ENCODE results near the gene VSIG8. TPM values are rescaled to one million over a fixed set of nuclear protein-coding genes. Genes with fewer than 3 reads are reported as not detected.

Gene VSIG8
- total RNA-seq, 2 experiments from 2014 or later = not detected

GRCh38 chr1:159817276-159818041, 45.0 kb downstream of the VSIG8 start:
- H3K36me3 ChIP-seq (ENCODE audit: insufficient read depth, low read length) = no peaks in the 10 kb centered on the region
- H3K27ac Mint-ChIP-seq = no peak overlapping the region
- H3K9me3 Mint-ChIP-seq = no peaks in the 10 kb centered on the region
- no peak for ATAC-seq (ENCODE audit: poor library complexity)
- H3K27me3 Mint-ChIP-seq = no peaks in the 10 kb centered on the region
- no peak for TF ChIP-seq CTCF (IDR thresholded peaks at IDR 0.05)
- no peaks in the 10 kb centered on the region for H3K4me1 Mint-ChIP-seq (ENCODE audit: low read depth)
- intact Hi-C loops (cut with DNase I, micrococcal nuclease) = no loop called here
- H3K27me3 ChIP-seq (ENCODE audit: control insufficient read depth in 1 of 2, insufficient read depth in 2 of 2, low read length in 2 of 2) = no peaks in the 10 kb centered on the region
- no peaks in the 10 kb centered on the region for H3K9me3 ChIP-seq (ENCODE audit: control insufficient read depth in 1 of 2, insufficient read depth in 1 of 2, low read length in 2 of 2)
- H3K4me3 Mint-ChIP-seq = no peak overlapping the region
- no peaks in the 10 kb centered on the region for H3K4me1 ChIP-seq (ENCODE audit: insufficient read depth, low read length)
- H3K4me3 ChIP-seq (ENCODE audit: low read length) = no peak overlapping the region
- ChIA-PET POLR2A (interaction anchor here (0.8 kb wide), 1 partner anchor 107 kb away, joined by 3 read pairs; the partner anchor contains the start of gene TAGLN2), CTCF (no interaction called here)
- H3K36me3 Mint-ChIP-seq (ENCODE audit: low read depth) = no peaks in the 10 kb centered on the region
- no peak overlapping the region for H3K27ac ChIP-seq (ENCODE audit: low read depth in 1 of 2, low read length in 2 of 2)
- DNase-seq = no peak

- intact Hi-C loops (cut with DNase I, micrococcal nuclease) = no loop called here
- H3K4me1 Mint-ChIP-seq (ENCODE audit: low read depth) = no peaks in the 10 kb centered on the region
- no peaks in the 10 kb centered on the region for H3K9me3 ChIP-seq (ENCODE audit: control insufficient read depth in 1 of 2, insufficient read depth in 1 of 2, low read length in 2 of 2)
- no peaks in the 10 kb centered on the region for H3K27me3 ChIP-seq (ENCODE audit: control insufficient read depth in 1 of 2, insufficient read depth in 2 of 2, low read length in 2 of 2)
- no peaks in the 10 kb centered on the region for H3K36me3 ChIP-seq (ENCODE audit: insufficient read depth, low read length)
- no peak overlapping the region for H3K27ac ChIP-seq (ENCODE audit: low read depth in 1 of 2, low read length in 2 of 2)
- no peak for DNase-seq
- no peak for TF ChIP-seq CTCF (IDR thresholded peaks at IDR 0.05)
- H3K4me3 Mint-ChIP-seq = no peak overlapping the region
- no peaks in the 10 kb centered on the region for H3K4me1 ChIP-seq (ENCODE audit: insufficient read depth, low read length)
- no peaks in the 10 kb centered on the region for H3K27me3 Mint-ChIP-seq
- no peaks in the 10 kb centered on the region for H3K36me3 Mint-ChIP-seq (ENCODE audit: low read depth)
- no peak overlapping the region for H3K4me3 ChIP-seq (ENCODE audit: low read length)
- H3K27ac Mint-ChIP-seq = no peak overlapping the region
- ChIA-PET CTCF (no interaction called here), POLR2A (no interaction called here)
- no peaks in the 10 kb centered on the region for H3K9me3 Mint-ChIP-seq
- ATAC-seq (ENCODE audit: poor library complexity) = no peak
These were observed 46.5 kb downstream of the VSIG8 start for GRCh38 chr1:159815926-159816325.

- Mint-ChIP-seq H3K27me3 (peaks cover 5% of the 10 kb centered on the region), H3K27ac (no peak overlapping the region), H3K4me3 (no peak overlapping the region)
These were observed 57.5 kb downstream of the VSIG8 start for GRCh38 chr1:159804924-159805323.

More at GRCh38 chr1:159804924-159805323, 57.5 kb downstream of the VSIG8 start:
- Mint-ChIP-seq H3K4me1 (ENCODE audit: low read depth) (peaks cover 12% of the 10 kb centered on the region), H3K36me3 (ENCODE audit: low read depth) (no peaks in the 10 kb centered on the region), H3K9me3 (no peaks in the 10 kb centered on the region)
- TF ChIP-seq CTCF (IDR thresholded peaks at IDR 0.05) = no peak
- H3K9me3 ChIP-seq (ENCODE audit: control insufficient read depth in 1 of 2, insufficient read depth in 1 of 2, low read length in 2 of 2) = no peaks in the 10 kb centered on the region
- DNase-seq (no peak), ATAC-seq (ENCODE audit: poor library complexity) (no peak)
- CTCF ChIA-PET = no interaction called here
- H3K4me1 ChIP-seq (ENCODE audit: insufficient read depth, low read length) = peaks cover 20% of the 10 kb centered on the region
- H3K4me3 ChIP-seq (ENCODE audit: low read length) = no peak overlapping the region
- POLR2A ChIA-PET = interaction anchor here (0.6 kb wide), 1 partner anchor 12 kb away, joined by 3 read pairs; no protein-coding TSS in a partner anchor
- no peaks in the 10 kb centered on the region for H3K36me3 ChIP-seq (ENCODE audit: insufficient read depth, low read length)
- intact Hi-C loops (cut with DNase I, micrococcal nuclease) = no loop called here
- H3K27ac ChIP-seq (ENCODE audit: low read depth in 1 of 2, low read length in 2 of 2) = no peak overlapping the region
- no peaks in the 10 kb centered on the region for H3K27me3 ChIP-seq (ENCODE audit: control insufficient read depth in 1 of 2, insufficient read depth in 2 of 2, low read length in 2 of 2)

Small RNAs within 50 kb of the gene (microRNA-seq; reads per million reads assigned to microRNA genes)
- gene MIR4259 (ENCODE audit: borderline microRNAs expressed, borderline replicate concordance) = not detected

Other genes with a start within 250 kb of the VSIG8 start
- not detected for gene CRP, start 148.1 kb downstream of the VSIG8 start, total RNA-seq
- 1 to 10 TPM; 3.9 to 6.0 TPM for gene DUSP23, start 81.7 kb downstream of the VSIG8 start, total RNA-seq
- gene FCRL6, start 60.3 kb downstream of the VSIG8 start, total RNA-seq = under 1 TPM; 0.28 to 0.52 TPM
- under 1 TPM in 1 of 2 experiments, not detected in 1; 0.34 TPM for gene SLAMF8, start 35.8 kb downstream of the VSIG8 start, total RNA-seq
- gene CFAP45, start 37.5 kb upstream of the VSIG8 start, total RNA-seq = 1 to 10 TPM; 8.4 to 9.0 TPM
- 100 to 1,000 TPM; 301 to 311 TPM for gene TAGLN2, start 62.9 kb upstream of the VSIG8 start, total RNA-seq
- gene IGSF9, start 83.0 kb upstream of the VSIG8 start, total RNA-seq = not detected
- not detected for gene SLAMF9, start 91.6 kb upstream of the VSIG8 start, total RNA-seq
- gene PIGM, start 169.3 kb upstream of the VSIG8 start, total RNA-seq = 1 to 10 TPM; 2.1 to 2.2 TPM
- not detected for gene KCNJ10, start 207.5 kb upstream of the VSIG8 start, total RNA-seq
- not detected for gene KCNJ9, start 218.9 kb upstream of the VSIG8 start, total RNA-seq
- 10 to 100 TPM; 33.1 to 33.7 TPM for gene IGSF8, start 236.0 kb upstream of the VSIG8 start, total RNA-seq

Measured in CD4-positive, alpha-beta T cell (primary cell).